NT2/D1 (cell line): ENCODE results near the gene GRIN3B.
A peak's percentile ranks its signal among the peaks of the same experiment; 100 is the strongest.

Source experiments
- DNase-seq: peaks from one replicate; pipeline ENCODE4 v3.0.0-alpha.2; 2011; ENCODE audit warnings: low read depth, low spot score
- H3K27me3 ChIP-seq: 2 replicates; pipeline ENCODE4 v1.6.0; 2011; ENCODE audit warnings: mild to moderate bottlenecking; ENCODE audit not compliant: insufficient read length, insufficient read depth
- H3K36me3 ChIP-seq: 2 replicates; pipeline ENCODE4 v1.6.1; 2011; ENCODE audit warnings: mild to moderate bottlenecking, low read length, mixed read lengths; ENCODE audit not compliant: insufficient read depth, insufficient read length
- H3K4me1 ChIP-seq: 2 replicates; pipeline ENCODE4 v1.5.1; 2011; ENCODE audit not compliant: insufficient read depth, insufficient read length
- H3K4me3 ChIP-seq: 2 replicates; pipeline ENCODE4 v1.5.1; 2011; ENCODE audit warnings: low read depth; ENCODE audit not compliant: insufficient read length
- H3K9ac ChIP-seq: 2 replicates; pipeline ENCODE4 v1.6.0; 2011; ENCODE audit warnings: low read depth; ENCODE audit not compliant: insufficient read length
- H3K9me3 ChIP-seq: 2 replicates; pipeline ENCODE4 v1.5.1; 2011; ENCODE audit warnings: mild to moderate bottlenecking, low read length; ENCODE audit not compliant: insufficient read depth
- SUZ12 ChIP-seq: IDR thresholded peaks from 2 replicates; pipeline ENCODE4 v1.6.1; 2011; ENCODE audit not compliant: insufficient read length, insufficient read depth; ENCODE audit errors: extremely low read depth
- YY1 ChIP-seq: IDR thresholded peaks from 2 replicates; pipeline ENCODE4 v1.6.1; 2011; ENCODE audit not compliant: insufficient read length, insufficient read depth
- ZNF274 ChIP-seq: IDR thresholded peaks from 2 replicates; pipeline ENCODE4 v1.6.1; 2011; ENCODE audit warnings: mild to moderate bottlenecking, low read depth, low read length

The GRIN3B gene

GRCh38 chr19:960601-960938, 39.6 kb upstream of the GRIN3B start:
- DNase-seq = no peak
- H3K27me3 ChIP-seq = no peaks in the 10 kb centered on the region
- no peak for TF ChIP-seq YY1
- no peak for TF ChIP-seq SUZ12
- TF ChIP-seq ZNF274 = no peak
- H3K4me1 ChIP-seq = peaks cover 49% of the 10 kb centered on the region
- peaks cover 4% of the 10 kb centered on the region; the same call in 1 of the 2 replicates for H3K9me3 ChIP-seq
- no peak overlapping the region for H3K4me3 ChIP-seq
- H3K36me3 ChIP-seq = peaks cover 55% of the 10 kb centered on the region
- H3K9ac ChIP-seq = peak overlapping the region; percentile 70

DNA sequence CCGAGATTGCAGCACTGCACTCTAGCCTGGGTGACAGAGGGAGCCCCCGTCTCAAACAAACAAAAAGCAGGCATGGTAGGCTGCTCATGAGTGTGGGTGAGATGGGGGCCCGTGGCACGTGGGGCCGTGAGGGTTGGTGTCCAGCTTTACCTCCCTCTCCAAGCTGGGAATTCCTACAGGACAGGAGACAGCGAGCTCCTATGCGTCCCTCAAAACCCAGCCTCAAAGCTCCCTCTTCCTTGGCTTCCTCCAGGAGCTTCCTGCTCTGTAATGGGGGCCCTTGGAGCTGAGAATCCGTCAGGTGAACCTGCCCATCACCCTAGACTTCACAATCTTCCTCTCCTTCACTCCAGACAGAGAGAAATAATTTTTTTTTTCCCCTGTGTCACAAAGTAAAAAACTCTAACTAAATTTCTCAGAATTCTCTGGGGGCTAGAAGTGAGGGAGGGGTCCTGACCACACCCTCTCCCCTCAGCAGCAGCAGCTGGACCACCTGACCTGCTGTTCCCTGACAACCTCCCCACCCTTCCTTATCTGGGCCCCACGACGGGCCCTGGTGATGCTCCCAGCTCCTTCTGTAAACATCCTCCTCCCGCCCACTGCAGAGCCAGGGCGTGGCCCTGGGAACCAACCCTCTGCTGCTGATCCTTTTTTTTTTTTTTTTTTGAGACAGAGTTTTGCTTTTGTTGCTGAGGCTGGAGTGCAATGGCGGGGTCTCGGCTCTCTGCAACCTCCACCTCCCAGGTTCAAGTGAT, 38.2 kb upstream of the GRIN3B start:
- Histone ChIP-seq H3K4me3 (no peak overlapping the region), H3K9me3 (peaks cover 10% of the 10 kb centered on the region; the same call in 1 of the 2 replicates), H3K4me1 (peaks cover 38% of the 10 kb centered on the region), H3K9ac (no peak overlapping the region), H3K27me3 (no peaks in the 10 kb centered on the region), H3K36me3 (peaks cover 64% of the 10 kb centered on the region)
- no peak for DNase-seq
- TF ChIP-seq YY1 (no peak), SUZ12 (no peak), ZNF274 (no peak)

- DNase-seq = no peak
- Histone ChIP-seq H3K4me3 (no peak overlapping the region), H3K4me1 (peaks cover 33% of the 10 kb centered on the region), H3K36me3 (peaks cover 70% of the 10 kb centered on the region), H3K9ac (peak overlapping the region; percentile 54), H3K27me3 (no peaks in the 10 kb centered on the region), H3K9me3 (peaks cover 10% of the 10 kb centered on the region; the same call in 1 of the 2 replicates)
- TF ChIP-seq YY1 = no peak
- TF ChIP-seq ZNF274 = no peak
- TF ChIP-seq SUZ12 = no peak
Observed at GRCh38 chr19:962683-963400, 37.4 kb upstream of the GRIN3B start.

DNA sequence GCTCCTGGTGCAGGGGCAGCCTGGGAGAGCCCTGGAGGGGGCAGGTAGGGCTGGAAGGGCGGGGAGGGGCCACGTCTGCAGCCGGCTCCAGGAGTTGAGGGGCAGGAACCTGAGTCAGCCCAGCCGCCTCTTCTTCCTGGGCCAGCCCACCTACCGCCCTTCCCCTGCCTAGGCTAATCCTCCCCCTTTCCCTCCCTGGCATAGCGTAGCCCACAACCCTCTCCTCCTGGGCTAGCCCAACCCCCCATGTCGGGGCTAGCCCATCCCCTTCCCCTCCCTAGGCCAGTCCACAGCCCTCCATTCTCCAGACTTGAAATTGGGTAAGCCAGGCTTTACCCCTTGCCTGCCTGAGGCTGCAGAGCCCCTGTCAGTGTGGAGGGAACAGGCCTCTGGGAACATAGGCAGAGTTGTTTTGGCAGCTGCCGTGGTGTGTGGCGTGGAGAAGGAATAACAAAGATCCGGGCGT, 36.7 kb upstream of the GRIN3B start:
- no peaks in the 10 kb centered on the region for H3K27me3 ChIP-seq
- H3K9me3 ChIP-seq = peaks cover 14% of the 10 kb centered on the region; the same call in 1 of the 2 replicates
- H3K9ac ChIP-seq = peak overlapping the region; percentile 63
- H3K36me3 ChIP-seq = peaks cover 74% of the 10 kb centered on the region
- H3K4me1 ChIP-seq = peaks cover 33% of the 10 kb centered on the region
- H3K4me3 ChIP-seq = no peak overlapping the region
- TF ChIP-seq ZNF274 = no peak
- no peak for TF ChIP-seq YY1
- no peak for TF ChIP-seq SUZ12
- DNase-seq = peak; percentile 57

- peaks cover 33% of the 10 kb centered on the region for H3K4me1 ChIP-seq
- H3K9me3 ChIP-seq = peaks cover 20% of the 10 kb centered on the region; the same call in 1 of the 2 replicates
- H3K27me3 ChIP-seq = no peaks in the 10 kb centered on the region
- no peak for DNase-seq
- H3K36me3 ChIP-seq = peaks cover 75% of the 10 kb centered on the region
- H3K9ac ChIP-seq = no peak overlapping the region
- H3K4me3 ChIP-seq = no peak overlapping the region
- TF ChIP-seq YY1 (no peak), SUZ12 (no peak), ZNF274 (no peak)
Observed at GRCh38 chr19:964116-964520, 36.1 kb upstream of the GRIN3B start.

- no peak for DNase-seq
- no peaks in the 10 kb centered on the region for H3K27me3 ChIP-seq
- peaks cover 24% of the 10 kb centered on the region; the same call in 1 of the 2 replicates for H3K9me3 ChIP-seq
- no peak for TF ChIP-seq ZNF274
- no peak for TF ChIP-seq SUZ12
- no peak for TF ChIP-seq YY1
- H3K4me3 ChIP-seq = no peak overlapping the region
- H3K9ac ChIP-seq = no peak overlapping the region
- H3K36me3 ChIP-seq = peaks cover 76% of the 10 kb centered on the region
- H3K4me1 ChIP-seq = peaks cover 26% of the 10 kb centered on the region
Observed at GRCh38 chr19:964761-965694, 35.2 kb upstream of the GRIN3B start.
